Left forelimb (tissue), 1 donor: ENCODE results near the gene TRPV5.

Source experiments
- DNase-seq: peaks from one replicate; pipeline ENCODE4 v3.0.0-alpha.2; 2018; ENCODE audit warnings: low spot score

Gene TRPV5

DNA sequence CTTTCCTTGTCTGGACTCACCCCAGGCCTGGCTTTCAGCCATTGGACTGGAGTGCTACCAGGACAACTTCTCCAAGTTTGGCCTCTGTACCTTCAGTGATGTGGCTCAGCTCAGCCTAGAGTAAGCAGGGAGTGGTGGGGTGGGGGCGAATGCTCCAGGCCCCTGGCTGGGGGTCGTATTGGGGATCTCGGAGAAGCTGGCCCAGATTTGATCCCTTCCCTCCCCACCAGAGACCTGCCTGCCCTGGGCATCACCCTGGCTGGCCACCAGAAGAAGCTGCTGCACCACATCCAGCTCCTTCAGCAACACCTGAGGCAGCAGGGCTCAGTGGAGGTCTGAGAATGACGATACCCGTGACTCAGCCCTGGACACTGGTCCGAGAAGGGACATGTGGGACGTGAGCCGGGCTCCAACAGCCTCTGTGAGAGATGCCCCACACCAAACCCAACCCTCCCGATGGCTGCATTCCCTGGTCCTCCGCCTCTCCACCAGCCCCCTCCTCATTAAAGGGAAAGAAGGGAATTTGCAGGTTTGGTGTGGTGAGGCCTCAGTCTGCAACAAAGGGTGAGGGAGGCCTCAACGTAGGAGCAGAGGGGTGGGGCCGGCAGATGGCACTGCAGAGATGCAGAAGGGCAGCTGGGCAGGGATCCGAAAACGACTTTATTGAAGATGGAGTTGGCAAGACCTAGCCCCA, 62.8 kb downstream of the TRPV5 start:
- peak; percentile 50 for DNase-seq

DNA sequence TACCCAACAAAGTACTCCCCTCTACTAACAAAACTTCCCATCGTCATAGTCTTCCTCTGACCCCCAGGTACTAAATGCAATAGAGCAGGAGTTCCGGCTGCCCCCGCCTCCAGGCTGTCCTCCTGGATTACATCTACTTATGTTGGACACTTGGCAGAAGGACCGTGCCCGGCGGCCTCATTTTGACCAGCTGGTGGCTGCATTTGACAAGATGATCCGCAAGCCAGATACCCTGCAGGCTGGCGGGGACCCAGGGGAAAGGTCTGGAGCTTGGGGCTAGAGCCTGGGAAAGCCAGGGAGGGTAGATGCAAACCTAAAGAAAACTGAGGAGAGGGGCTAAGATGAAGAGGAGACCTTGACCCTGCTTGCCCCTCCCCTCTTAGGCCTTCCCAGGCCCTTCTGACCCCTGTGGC, 63.4 kb downstream of the TRPV5 start:
- peak; percentile 54 for DNase-seq

DNA sequence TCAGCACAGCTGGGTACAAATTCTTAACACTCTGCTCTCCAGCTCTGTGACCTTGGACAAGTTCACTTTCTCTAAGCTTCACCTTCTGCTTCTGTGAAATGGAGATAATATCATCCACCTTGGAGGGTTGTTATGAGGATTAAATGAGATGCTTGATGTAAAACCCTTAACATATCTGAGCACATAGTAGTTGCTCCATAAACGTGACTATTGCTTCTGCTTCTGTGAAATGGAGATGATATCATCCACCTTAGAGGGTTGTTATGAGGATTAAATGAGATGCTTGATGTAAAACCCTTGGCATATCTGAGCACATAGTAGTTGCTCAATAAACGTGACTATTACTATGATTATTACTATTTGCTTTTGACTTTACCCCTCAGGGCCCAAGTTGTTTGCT, 64.1 kb downstream of the TRPV5 start:
- no peak for DNase-seq

DNA sequence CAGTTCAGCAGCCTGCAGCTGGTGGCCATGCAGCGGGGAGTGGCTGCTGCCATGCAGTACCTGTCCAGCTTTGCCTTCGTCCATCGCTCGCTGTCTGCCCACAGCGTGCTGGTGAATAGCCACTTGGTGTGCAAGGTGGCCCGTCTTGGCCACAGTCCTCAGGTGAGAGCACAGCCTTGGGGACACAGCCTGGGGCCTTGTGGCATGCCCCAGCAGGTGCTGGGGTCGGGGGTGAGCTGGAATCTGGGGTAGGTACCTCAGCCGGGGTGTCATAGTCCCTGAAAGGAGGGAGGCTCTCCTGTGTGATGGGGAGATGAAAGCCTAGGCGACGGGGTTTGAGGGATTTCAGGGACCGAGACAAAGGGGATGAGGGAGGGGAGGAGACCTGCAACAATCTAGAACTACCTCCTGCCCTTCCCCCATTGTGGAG, 64.5 kb downstream of the TRPV5 start:
- no peak for DNase-seq

DNA sequence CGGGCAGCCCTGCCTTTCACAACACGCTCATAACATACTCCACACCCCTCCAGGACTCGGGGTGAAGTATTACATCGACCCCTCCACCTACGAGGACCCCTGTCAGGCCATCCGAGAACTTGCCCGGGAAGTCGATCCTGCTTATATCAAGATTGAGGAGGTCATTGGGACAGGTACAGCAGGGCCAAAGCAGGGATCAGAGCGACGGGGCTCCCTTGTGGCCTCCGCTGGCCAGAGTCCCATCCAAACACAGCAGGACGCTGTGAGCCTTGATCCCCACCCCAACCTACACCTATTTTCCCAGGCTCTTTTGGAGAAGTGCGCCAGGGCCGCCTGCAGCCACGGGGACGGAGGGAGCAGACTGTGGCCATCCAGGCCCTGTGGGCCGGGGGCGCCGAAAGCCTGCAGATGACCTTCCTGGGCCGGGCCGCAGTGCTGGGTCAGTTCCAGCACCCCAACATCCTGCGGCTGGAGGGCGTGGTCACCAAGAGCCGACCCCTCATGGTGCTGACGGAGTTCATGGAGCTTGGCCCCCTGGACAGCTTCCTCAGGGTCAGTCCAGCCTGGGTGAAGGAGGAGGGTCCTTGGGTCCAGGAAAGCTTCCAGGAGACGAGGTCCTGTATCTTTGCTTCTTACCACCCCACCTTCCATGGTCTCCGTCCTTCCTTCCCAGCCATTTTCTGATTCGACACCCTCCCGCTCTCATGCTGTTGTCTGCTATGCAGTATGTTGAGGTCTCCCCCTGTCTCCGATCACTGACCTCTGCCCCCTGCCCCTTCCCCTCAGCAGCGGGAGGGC, 65.2 kb downstream of the TRPV5 start:
- DNase-seq, result peak; percentile 57

DNA sequence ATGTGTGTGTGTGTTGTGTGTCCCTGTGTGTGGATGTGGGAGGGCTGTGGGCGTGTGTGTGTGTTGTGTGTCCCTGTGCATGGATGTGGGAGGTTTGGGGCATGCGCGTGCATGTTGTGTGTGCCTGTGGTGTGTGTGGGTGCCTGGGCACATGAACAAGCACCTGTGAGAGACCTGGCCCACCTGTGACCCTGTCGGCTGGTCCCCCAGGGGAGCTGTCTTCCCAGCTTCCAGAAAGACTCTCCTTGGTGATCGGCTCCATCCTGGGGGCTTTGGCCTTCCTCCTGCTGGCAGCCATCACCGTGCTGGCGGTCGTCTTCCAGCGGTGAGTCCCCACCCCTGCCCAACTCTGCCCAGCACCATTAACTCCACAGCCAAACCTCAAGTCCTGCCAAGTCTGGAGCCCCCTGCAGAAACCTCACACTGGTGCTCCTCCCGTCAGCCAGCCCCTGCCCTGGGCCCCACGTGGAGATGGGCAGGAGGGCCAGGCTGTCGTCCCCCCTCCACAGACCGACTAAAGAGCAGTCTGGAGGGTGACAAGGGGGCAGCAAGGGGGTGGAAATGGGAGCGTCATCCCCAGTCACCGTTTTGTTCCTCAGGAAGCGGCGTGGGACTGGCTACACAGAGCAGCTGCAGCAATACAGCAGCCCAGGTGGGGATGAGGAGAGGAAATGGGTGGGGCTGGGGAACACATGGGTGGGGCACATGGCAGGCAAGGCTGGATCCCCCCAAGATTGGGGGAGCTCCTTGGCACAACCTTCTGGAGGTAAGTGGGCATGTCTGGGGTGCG, 66.0 kb downstream of the TRPV5 start:
- peak; percentile 23 for DNase-seq

DNA sequence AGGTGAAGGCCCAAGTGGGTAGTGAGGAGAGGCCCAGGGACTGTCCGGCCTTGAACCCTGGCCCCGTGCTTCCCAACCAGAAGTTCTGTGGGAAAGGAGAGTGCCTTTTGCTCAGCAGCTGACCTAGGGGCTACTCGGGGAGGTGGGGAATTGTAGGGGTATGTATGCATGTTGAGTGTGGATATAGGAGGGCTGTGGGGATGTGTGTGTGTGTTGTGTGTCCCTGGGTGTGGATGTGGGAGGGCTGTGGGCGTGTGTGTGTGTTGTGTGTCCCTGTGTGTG, 66.5 kb downstream of the TRPV5 start:
- DNase-seq, result no peak

DNA sequence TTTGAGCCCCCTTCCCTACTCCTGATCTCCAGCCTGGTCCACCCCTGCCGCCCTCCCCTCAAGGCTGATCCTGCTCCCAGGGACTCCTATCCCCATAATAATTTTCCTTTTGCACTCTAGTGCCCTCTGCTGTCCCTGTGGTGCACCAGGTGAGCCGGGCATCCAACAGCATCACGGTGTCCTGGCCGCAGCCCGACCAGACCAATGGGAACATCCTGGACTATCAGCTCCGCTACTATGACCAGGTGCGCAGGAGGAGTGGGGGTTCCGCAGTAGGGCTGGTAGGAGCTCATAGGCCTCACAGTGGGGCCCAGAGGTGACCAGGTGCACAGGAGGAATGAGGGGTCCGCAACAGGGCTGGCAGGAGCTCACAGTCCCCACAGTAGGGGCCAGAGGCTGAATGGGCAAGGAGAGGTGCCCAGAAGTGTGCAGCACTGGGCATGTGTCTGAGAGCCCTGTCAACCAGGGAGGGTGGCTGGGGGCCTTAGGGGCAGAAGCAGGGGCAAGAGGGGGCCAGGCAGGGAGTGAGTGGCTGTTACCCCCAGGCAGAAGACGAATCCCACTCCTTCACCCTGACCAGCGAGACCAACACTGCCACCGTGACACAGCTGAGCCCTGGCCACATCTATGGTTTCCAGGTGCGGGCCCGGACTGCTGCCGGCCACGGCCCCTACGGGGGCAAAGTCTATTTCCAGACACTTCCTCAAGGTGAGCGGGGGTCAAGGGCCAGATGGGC, 67.0 kb downstream of the TRPV5 start:
- no peak for DNase-seq

DNA sequence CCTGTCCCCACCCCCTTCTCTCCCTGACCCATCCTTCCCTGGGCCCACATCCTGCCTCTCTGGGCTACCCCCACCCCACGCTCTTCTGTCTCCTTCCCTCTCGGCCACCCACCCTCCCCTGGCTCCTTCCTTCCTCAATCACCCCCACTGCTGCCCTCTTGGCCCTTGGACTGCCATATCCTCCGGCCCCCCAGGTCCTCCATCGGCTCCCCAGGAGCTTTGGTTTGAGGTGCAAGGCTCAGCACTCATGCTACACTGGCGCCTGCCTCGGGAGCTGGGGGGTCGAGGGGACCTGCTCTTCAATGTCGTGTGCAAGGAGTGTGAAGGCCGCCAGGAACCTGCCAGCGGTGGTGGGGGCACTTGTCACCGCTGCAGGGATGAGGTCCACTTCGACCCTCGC, 67.8 kb downstream of the TRPV5 start:
- DNase-seq, result no peak

DNA sequence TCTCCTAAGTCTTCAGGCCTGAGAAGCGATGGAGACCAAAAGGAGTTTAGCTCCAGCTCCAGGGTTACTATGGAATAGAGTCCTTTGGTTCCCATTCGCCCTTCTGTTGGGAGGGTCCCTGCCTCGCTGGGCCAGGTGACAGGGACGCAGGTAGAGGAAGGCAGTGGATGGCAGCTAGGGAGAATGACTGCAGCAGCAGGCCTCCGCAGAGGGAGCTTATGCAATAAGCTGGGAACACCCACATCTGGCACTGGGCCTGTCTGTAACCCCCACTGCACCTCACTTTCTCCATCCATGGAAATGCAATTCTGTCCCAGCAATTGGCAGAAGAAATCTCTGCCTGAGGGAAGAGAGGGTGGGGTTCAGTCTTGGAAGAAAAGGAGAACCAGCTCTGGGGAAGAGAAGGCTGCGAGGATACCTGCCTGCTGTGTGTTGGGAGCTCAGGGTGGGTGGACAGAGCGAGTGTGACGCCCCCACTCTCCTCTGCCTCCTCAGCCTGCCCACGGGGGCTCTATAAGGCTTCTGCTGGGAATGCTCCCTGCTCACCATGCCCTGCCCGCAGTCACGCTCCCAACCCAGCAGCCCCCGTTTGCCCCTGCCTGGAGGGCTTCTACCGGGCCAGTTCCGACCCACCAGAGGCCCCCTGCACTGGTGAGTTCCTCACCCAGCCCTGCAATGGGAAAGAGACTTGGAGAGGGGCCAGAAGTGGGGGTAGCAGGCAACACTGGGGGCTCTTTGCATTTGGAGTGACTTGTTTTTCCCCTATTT, 68.4 kb downstream of the TRPV5 start:
- no peak for DNase-seq

DNA sequence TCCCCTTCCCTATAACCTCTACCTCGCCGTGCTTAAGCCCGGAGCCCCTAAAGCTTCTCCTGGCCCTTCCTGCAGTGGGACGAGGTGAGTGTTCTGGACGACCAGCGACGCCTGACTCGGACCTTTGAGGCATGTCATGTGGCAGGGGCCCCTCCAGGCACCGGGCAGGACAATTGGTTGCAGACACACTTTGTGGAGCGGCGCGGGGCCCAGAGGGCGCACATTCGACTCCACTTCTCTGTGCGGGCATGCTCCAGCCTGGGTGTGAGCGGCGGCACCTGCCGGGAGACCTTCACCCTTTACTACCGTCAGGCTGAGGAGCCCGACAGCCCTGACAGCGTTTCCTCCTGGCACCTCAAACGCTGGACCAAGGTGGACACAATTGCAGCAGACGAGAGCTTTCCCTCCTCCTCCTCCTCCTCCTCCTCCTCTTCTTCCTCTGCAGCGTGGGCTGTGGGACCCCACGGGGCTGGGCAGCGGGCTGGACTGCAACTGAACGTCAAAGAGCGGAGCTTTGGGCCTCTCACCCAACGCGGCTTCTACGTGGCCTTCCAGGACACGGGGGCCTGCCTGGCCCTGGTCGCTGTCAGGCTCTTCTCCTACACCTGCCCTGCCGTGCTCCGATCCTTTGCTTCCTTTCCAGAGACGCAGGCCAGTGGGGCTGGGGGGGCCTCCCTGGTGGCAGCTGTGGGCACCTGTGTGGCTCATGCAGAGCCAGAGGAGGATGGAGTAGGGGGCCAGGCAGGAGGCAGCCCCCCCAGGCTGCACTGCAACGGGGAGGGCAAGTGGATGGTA, 69.5 kb downstream of the TRPV5 start:
- no peak for DNase-seq

DNA sequence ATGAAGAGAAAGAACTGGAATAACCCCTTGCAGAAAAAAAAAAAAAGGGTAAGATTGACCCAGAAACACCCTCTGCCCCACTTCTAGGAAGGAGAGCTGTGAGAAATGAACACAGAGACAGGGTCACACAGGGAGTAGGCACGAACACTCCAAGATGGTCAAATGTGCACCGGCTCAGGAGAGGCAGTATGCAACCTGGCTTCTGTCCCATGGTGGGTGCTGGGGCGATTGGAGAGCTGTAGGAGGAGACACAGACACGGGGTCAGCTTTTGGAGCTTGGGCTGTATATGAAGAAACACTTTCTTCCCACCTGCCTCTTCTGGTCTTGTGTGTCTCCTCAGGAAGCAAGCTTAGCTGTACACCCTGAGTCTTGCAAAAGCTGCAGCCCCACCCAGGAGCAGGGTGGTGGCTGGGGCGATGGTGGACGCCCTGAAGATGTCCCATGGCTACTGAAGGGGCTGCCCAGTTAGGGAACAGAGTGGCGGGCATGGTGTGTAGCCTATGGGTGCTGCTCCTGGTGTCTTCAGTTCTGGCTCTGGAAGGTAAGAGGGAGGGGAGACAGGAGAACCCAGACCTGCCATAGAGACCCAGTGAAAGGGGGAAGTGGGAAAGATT, 70.7 kb downstream of the TRPV5 start:
- DNase-seq, result no peak

DNA sequence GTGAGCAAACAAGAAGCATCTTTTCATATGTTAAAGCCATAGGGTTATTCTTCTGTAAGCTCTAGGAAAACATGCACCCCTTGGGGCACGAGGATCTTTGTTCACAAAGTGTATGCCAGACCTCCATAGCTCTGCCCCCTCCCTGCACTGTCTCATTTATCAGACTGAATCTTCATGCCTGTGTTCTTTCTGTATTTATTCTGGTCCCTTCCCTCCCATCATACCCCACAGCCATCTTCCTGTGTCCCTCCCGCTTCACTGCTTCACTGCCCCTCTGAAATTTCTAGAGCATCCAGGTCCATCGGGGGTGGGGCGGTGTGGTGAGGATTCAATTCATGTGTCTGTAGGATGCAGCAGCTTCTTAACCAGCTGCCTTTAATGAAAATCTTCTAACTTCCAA, 71.2 kb downstream of the TRPV5 start:
- no peak for DNase-seq

DNA sequence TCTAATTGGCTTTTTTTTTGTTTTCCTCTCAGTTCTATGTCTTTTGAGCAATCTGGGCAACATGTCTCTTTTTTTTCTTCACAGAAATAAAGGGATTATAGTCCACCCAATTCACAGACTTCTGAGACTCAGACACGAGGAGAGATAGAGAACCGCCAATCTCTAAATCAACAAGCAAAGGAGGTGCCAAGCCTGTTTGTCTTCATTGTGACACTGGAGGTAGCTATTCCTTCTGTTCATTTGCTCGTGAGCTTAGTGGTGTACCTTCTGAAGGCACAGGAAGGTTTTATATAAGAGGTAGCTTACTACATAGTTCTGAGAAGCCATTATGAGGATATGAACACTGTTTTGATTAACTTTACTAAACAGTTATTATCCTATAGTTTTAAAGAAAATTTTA, 72.6 kb downstream of the TRPV5 start:
- no peak for DNase-seq

DNA sequence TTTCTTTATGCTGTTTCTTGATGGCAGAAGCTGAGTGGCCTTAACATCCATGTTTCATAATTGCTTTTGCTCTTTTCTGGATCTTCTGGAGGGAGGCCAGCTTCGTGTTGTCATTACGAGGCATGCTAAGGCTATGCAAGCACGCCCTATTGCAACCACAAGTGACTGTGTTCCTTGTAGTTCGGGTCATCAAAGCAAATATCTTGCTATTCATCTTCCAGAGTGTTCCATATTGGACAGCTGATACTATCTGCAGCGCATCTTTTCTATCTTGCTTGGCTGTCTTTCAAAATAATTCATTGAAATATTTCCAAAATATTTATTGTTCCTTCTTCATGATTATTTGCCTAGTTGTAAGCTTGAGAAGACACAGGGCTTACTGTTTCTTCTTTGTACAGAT, 73.7 kb downstream of the TRPV5 start:
- DNase-seq, result no peak

DNA sequence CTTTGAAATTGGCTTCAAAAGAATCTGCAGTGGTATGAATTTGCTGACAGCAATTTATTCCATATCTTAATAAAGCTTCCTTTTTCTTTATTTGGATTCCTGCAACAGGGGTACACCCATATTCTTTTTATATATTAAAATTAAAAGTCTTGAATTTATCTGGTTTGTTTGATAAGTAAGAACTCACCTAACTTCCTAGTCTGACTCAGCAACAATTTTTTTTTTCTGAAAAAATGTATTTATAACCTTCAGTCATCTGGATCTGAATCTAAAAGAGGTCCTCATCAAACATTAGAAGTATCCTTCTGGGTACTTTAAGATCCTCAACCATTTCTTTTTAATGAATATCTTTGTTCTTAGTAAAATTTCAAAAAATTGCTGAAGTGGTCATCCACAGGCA, 74.1 kb downstream of the TRPV5 start:
- DNase-seq, result no peak
